HTERT RPE-1 (cell line): ENCODE measurements around the gene MAPK8IP2.

Source experiments
- in situ Hi-C: fragments of 300-500 bp; cut with MboI; formaldehyde crosslinking; loops from 4 replicates; pipeline ENCODE4 v1.14.3; 2020; ENCODE audit warnings: low sequenced_read_pairs

The MAPK8IP2 gene

DNA sequence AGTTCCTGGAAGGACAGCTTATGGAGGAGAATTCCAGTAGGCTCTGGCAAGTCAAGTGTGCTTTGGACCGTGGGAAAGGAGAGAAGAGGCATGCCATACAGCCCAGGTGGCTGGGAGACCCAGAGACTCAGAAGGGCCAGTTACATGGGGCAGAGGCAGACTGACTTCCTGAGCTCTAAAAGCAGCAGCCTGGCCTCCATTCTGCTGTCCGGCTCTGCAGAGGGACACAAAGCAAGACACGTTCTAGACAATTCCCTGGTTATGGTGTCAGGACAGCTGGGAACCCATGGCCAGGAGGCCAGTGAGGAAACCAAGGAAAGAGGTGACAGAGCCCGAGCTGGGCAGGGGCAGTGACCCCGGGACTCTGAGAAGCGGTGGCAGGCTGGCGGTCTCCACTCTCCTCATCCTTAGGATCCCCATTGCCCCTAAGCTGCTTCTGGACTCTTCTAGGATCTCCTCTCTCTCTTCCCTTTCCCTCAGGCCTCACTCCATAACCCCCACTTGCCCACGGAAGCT, 25.1 kb upstream of the MAPK8IP2 start:
- in situ Hi-C loops, result no loop called here

DNA sequence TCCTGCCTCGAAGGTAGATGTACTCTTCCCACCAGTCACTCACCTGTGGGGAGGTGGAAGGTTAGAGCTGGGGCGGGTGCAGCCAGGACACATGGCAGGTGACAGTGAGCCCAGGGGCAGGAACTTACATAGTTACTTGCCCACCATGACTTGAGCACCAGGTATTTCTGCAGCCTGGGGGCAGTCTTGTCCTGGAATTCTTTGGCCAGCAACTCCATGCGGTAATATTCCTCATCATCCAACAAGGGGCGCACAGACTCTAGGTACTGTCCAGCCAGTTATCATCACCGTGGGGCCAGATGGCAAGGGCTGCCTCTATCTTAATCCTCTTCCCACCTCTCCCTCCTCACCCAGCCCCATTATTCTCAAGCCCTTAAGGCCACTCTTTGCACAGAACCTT, 24.5 kb upstream of the MAPK8IP2 start:
- in situ Hi-C loops, result no loop called here

DNA sequence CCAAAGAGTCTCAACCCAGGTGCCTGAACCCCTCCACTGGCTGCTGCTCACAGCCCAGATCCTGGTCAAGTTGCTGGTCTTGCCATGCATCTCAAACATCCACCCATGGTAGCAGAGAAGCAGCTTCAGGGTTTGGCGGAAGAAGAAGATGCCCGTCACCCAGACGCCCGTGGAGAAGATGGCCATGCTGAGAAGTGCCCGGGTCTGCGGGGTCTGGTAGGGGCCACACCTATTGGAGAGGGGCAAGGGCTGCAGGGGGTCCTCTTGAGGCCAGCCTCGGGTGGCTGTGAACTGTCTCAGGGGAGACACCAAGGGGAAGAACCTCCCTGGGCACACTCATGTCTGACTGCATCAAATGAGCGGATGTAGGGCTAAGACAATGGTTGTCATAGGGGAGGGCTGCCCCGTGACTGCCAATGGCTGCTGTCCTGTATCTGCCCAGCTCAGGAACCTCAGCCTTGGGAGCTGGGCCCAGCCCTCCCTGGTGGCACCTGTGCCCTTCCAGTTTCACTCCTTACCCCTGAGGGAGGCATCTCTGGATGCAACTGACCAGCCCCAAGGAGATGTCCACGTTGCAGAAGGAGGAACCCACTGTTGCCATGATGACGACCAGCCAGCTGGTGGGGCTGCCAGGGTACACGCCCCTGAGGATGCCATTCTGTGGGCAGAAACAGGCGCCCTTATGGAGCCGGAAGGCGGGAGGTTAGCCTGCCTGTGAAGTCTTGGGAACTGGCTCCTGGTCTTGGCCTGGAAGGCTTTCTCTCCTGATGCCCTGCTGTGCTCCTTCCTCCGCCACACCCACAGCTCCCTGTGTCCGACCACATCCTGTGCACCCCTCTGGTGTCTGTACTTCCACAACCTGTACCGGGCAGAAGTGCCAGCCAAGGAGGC, 23.5 kb upstream of the MAPK8IP2 start:
- in situ Hi-C loops, result no loop called here

DNA sequence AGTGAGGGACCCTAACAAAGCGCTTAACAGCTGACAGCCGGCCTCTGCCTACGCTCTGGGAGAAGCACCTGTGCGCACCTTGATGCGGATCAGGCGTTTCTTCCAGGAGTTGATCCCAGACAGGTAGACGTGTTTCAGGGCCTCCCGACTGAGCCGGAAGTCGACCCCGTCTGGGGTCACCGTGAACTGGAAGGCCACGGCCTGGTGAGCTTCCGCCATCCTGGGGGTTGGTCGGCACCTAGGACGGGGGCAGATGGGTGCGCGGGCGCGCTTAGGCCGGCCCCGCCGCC, 23.0 kb upstream of the MAPK8IP2 start:
- in situ Hi-C loops, result no loop called here

DNA sequence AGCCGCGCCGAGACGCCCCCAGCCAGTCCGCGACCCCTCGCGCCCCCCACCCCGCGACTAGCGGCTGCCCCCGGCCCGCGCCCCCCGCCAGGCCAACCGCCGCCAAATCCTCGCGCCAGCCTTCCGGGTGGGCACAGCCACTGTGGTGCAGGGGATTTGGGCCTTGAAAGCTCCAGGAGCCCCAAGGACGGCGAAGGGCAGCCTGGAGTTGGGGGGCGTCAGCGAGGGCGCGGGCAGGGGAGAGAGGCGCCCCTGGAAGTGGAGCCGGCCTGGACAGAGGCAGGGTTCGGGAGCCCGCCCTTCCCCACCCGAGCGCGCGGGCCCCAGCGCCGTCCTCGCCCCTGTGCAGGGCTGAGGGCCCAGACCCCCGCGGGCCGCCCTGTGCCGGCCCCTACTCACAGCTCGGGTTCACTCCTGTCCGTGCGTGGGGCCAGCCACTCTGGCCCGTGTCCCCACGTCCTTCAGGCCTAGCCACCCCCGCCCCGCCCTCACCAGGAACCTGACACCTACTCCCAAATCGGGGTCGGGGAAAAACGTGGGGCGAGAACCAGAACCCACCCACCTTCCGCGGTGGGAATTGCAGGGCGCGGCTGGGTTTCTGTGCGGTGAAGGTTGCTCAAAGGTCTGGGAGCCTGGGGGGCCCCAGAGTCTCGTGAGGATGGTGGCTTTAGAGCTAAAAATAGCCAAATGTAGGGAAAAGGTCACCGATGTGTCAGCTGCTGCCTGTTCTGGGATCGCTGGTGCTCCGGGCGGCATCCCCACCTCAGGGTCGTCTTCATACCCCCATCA, 22.4 kb upstream of the MAPK8IP2 start, which contains the start of gene CPT1B:
CPT1B (minus strand) TSS at position 441 of the 789 bp plus-strand sequence. CDS start 512 bp downstream, outside the sequence.
- in situ Hi-C loops, result no loop called here

DNA sequence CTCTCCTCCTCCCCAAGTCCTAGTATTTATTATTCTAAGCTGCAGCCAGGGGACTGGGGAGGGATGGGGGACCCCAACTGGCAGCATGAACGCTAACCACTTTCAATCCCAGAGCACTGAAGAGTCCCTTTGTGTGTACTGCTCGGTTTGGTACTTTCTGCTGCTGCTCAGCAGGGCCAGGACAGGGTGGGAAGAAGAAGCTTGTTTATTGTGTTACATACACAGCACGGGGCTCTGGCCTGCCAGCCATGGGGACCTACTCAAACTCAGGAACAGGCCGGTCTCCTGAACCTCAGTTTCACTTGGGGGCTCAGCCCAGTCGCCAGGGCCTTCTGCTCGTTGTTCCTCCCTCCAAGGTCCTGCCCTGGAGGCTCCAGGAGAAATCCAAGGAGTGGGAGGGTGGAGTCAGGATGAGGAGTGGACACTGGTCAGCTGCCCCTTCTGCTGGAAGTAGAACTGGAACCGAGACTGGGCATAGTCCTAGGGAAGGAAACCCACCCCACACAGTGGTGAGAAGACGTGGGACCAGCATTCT, 21.8 kb upstream of the MAPK8IP2 start:
- in situ Hi-C loops, result no loop called here

DNA sequence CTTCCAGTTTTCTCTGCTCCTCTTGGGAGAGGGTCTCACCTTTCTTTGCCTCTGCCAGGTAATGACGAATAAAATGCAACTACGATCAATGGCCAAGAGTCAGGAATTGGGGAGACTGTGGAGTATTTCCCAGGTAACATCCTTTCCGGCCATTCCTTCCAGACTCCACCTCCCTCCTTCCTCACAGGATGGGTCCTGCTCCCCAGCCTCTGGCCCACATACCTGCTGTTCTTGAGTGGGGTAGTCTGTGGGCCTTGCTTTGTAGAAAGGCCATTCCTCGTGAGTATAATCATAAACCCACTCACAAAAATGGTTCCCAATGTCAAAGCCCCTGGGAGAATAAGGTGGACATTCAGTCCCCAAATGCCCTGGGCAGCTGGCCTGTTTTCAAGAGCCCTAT, 20.8 kb upstream of the MAPK8IP2 start:
- in situ Hi-C loops, result no loop called here

DNA sequence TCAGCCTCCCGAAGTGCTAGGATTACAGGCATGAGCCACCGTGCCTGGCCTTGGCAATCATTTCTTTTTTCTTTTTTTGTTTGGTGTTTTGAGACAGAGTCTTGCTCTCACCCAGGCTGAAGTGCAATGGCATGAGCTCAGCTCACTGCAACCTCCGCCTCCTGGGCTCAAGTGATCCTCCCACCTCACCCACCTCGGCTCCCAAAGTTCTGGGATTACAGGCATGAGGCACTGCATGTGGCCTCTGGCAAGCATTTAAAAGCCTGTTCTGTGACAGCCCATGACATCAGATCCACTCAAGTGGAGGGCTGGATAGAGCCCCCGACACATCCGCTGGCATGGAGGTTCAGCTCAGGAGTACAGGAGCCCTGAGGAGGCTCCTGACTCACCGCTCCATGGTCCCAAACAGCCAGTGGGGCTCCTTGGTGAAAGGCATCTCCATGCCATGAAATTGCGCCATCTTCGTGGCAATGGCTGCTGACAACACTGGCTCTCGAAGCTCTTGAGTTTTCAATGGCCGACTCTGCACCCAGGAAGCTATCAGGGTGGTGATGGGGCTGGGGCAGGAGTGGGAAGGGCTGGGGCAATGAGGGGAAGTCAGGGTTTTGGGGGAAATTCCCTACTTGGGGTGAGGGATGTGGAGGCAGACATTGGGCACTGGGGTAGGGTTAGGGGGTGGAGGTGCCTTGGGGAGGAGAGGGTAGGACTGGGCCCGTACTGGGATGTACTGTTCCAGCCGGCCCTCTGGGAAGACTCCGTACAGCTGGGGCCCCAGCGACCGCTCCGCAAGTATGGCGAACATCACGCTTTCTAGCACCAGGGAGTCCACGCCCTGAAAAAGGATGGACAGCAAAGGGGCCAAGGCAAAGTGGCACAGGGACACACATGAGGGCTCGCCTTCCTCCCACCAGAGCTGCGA, 19.3 kb upstream of the MAPK8IP2 start:
- in situ Hi-C loops, result no loop called here

DNA sequence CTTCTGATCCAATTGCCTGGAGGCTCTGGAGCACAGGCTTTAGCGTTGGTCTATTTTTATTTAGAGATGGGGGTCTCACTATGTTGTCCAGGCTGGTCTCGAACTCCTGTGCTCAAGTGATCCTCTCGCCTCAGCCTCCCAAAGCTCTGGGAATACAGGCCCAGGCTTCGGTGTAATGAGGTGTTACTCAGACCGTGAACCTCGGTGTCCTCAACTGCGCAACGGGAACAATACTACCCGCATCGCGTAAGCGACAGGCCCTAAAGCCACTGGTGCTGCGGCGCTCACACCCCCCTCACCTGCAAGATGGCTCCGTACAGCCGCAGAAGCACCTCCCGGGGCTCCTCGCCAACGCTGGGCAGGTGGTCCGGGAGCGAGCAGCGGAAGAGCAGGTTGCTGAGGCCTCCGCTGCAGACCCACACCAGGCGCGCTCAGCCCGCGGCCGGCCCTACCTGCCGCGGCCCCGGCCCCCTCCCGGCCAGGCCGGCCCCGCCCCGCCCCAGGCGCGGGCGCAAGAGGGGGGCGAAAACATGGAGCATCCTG, 18.6 kb upstream of the MAPK8IP2 start:
- in situ Hi-C loops, result no loop called here

DNA sequence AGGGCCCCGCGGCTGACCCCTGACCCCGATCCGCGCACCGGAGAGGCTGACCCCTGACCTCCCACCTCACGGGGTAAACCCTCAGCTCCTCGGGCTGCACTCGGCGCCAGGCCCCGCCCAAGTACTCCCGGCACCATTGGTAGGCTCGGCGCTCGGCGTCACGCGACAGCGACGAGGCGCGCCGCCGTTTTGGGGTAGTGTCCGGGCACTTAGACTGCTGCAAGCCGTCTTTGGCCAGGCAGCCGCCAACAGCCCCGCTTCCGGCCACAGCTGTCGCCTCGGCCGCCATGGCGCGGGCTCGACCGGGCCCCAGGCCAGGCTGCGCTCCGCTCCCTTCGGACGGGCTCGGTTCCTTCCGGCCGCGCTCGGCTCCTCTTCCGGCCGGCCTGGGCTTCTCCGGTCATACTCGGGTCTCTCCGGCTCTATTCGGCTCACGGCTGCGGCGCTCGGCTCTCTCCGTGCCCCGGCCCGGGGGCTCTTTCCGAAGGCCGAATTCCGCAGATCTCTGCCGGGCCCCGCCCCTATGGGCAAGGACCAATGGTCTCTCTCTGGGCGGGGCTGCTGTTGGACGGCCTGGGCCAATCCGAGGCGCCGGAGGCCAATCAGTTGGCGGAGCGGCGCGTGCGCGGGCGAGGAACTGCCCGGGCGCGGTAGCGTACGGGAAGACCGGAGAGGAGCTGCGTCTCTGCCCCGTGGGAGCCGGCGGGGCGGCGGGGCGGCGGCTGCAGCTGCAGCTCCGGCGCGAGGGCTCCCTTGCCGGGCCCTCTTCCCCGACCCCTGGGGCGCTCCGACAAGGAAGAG, 17.9 kb upstream of the MAPK8IP2 start, which contains the start of gene CHKB:
CHKB (minus strand) TSS at position 357 of the 801 bp plus-strand sequence; CDS start at position 289, 68 bp downstream.
- in situ Hi-C loops, result no loop called here

DNA sequence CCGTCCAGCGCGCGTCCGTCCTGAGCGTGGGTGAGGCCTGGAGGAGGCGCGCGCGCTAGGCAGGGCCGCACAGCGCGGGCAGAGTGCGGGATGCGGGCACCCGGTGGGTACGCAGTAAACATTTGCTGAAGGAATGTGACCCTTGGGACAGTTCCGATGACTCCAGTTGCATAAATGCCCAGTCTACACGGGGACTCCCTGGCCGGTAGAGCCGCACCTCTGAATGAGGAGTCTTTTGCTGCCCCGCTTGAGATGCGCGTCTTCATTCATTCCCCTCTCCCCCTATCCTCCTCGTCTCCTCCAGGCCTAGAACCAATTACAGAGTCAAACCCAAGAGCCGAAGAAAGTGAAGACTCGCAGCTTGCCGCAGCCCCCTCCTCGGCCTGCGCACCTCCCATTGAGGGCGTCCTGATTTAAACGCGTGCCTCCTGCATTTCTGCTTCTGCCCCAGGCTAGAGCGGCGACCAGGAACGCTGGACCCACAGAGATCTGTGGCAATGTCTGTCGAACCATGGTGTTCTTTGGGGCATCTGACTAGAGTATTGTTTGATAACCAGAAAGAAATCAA, 17.2 kb upstream of the MAPK8IP2 start:
- in situ Hi-C loops, result no loop called here

DNA sequence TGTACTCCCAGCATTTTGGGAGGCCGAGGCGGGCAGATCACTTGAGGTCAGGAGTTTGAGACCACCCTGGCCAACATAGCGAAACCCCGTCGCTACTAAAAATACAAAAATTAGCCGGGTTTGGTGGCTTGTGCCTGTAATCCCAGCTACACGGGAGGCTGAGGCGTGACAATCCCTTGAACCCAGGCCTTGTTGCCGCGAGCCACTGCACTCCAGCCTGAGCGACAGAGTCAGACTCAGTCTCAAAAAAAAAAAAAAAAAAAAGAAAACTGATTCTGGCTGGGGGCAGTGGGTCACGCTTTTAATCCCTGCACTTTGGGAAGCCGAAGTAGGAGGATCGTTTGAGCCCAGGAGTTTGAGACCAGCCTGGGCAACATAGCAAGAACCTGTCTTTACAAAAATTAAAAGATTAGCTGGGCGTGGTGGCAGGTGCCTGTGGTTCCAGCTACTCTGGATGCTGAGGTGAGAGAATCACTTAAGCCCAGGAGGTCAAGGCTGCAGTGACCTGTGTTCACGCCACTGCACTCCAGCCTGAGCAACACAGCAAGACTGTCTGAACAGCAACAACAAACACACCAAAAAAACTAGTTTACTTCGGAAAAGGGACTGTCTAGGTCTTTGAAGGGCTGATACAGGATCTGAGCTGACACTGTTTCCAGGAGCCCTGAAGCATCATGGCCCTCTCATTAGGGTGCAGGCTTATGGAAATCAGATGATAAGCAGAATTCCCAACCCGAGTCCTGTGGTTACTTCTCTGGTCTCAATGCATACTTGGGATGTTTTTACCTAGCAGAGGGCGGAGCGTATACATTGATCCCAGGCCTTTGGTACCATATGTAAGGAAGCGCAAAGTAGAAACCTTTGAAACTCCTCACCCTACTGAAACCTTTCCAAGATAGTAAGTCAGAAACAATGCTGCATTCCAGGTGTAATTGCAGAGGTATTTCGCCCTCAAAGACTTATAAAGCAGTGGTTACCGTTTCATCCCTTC, 16.2 kb upstream of the MAPK8IP2 start:
- in situ Hi-C loops, result no loop called here

DNA sequence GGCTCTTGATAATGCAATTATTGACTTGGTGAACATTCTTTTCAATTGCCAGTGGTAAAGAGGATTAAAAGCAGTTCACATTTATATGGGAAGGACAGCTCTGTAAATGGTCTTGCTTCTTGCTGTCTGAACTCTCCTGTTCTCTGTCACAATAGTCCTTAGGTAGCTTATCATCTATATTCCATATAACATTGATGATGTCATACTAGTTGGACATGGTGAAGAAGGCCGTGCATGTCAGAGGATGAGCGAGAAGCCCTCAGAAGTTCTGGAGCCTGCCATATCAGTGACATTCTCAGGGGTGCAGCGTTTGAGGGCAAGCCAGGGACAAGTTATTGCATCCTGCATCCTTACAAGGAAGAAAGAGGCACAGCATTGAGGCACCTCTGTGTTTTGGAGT, 15.4 kb upstream of the MAPK8IP2 start:
- in situ Hi-C loops, result no loop called here

DNA sequence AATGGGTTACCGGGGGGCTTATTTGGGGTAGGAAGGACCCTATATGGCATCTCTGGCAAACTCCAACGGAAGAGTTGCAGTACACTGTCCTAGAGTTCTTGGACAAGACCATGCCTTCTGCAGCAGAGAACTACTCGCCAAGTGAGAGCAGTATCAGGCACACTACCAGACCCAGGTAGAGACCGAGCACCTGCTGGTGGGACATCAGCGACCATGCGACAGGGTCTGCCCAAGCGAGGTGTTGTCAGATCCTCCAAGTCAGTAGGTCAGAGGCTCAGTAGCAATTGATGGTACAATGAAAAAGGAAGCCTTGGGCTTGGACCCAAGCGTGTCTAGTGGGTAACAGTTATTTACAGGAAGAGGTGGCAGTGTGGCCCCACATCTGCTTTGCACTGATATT, 14.8 kb upstream of the MAPK8IP2 start:
- in situ Hi-C loops, result no loop called here

DNA sequence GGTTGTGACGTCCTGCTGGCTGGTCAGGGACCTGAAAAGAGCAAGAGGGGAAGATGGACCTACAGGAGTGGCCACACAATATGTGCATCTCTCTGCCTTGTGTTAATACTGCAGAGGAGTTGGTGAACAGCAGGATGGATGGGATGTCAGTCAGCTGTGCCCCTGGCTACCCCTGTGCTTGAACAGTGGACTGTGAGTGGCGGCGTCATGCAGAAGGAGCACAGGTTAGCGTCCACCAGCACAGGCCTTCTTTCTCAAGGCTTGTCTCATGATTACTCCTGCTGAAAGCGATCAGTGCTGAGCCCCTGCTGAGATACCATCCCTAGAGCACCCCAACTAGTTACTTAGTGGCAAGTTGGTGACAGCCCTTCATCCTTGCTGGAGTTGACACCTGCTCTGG, 14.2 kb upstream of the MAPK8IP2 start:
- in situ Hi-C loops, result no loop called here

DNA sequence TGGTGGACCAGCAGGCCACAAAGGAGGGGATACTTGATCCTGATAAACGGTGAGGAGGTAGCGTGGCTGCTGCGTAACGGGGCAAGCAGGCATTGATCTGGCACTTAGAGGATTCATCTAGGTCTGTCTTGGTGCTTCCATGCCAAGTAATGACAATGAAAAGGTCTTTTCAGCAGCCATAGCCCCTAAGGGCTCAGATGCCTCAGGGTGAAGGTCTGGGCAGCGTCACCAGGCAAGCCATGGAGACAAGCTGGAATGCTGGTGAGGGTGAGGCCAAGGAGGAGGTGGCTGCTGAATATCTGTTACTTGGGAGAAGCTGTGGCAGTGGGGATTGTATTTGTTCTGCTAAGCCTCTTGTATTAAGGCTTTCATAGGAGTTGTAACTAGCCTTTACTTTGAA, 13.2 kb upstream of the MAPK8IP2 start:
- in situ Hi-C loops, result no loop called here

DNA sequence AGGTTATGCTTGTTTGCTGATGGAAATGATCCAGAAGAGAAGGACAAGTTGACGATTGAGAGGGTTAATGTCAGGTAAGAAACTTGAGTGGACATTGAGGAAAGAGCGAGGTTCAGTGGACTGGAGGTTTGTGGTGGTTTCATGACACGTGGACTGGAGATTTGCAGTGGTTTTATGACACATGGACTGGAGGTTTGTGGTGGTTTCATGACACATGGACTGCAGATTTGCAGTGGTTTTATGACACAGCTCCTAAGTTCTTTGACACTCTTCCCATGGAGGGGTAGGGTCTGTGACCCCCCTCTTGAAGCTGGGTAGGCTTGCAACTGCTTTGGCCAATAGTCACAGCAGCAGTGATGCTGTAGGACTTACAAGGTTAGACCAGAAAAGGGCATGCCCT, 5.4 kb upstream of the MAPK8IP2 start:
- in situ Hi-C loops, result no loop called here

DNA sequence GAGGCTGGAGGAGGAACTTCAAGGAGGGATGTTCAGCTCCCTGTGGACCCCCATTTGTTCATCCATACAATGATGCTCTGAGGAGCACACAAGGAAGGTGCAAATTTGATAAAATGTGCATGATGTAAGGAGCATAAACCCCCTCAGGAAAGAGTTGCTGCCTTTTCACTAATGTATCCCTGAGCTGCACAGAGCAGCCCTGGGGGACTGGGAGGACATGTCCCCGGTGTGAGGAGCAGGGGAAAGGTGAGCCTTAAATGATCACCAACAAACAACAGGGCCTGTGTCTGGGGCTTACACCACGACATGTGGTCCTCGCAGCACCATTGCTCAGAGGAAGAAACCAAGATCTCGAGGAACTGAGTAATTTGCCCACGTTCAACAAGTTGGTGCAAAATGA, 3.5 kb upstream of the MAPK8IP2 start:
- in situ Hi-C loops, result no loop called here
